Measurements from ENCODE around the gene ADGRA1.

ADGRA1 gene

GRCh38 chr10:133071733-133072132 is 16.0 kb upstream of the ADGRA1 start:
- no peaks in the 10 kb centered on the region for H3K79me1 ChIP-seq (replicated peaks; ENCODE audit: low read length, poor library complexity, severe bottlenecking)
- 79% methylated on average over 11 of the region's 11 CpGs for WGBS
- no peak overlapping the region for H3K4ac ChIP-seq (ENCODE audit: low read depth in 1 of 2, low read length in 2 of 2)
- H2BK120ac ChIP-seq (ENCODE audit: low read depth, low read length) = no peak overlapping the region
- no peak overlapping the region for H3K23ac ChIP-seq (ENCODE audit: low read length in 2 of 2)
- no peak overlapping the region for H3K4me2 ChIP-seq (ENCODE audit: low read length, poor library complexity, severe bottlenecking)
- no peaks in the 10 kb centered on the region for H3K9me3 ChIP-seq (ENCODE audit: control insufficient read depth, low read length)
- H3K14ac ChIP-seq (ENCODE audit: low read length in 2 of 2) = no peak overlapping the region
- H3K9ac ChIP-seq (ENCODE audit: low read length) = no peak overlapping the region
- H2BK12ac ChIP-seq (ENCODE audit: low read length in 2 of 2) = no peak overlapping the region
- H2AK5ac ChIP-seq (ENCODE audit: low read length, severe bottlenecking) = no peak overlapping the region
- no peaks in the 10 kb centered on the region for H3K36me3 ChIP-seq (ENCODE audit: control insufficient read depth in 1 of 2, insufficient read depth in 2 of 2, low read depth in 1 of 2, low read length in 2 of 2)
- no peak overlapping the region for H2BK5ac ChIP-seq (ENCODE audit: low read depth, low read length, poor library complexity, severe bottlenecking)
- H2AFZ ChIP-seq (ENCODE audit: low read depth, low read length) = no peak overlapping the region
- H3K27ac ChIP-seq (ENCODE audit: low read length, poor library complexity, severe bottlenecking) = no peak overlapping the region
- DNase-seq = no peak
- H4K91ac ChIP-seq (ENCODE audit: low read length) = no peak overlapping the region
- H2BK15ac ChIP-seq (ENCODE audit: low read depth, poor library complexity, severe bottlenecking) = no peak overlapping the region
- H3K27me3 ChIP-seq (ENCODE audit: control insufficient read depth in 1 of 2, insufficient read depth in 1 of 2, low read length in 2 of 2) = peaks cover 0 to 32% of the 10 kb centered on the region in 2 experiments
- H3K18ac ChIP-seq (ENCODE audit: low read depth in 1 of 2, low read length in 2 of 2) = no peak overlapping the region
- no peak overlapping the region for H4K8ac ChIP-seq (ENCODE audit: low read length)
- no peak overlapping the region for H3K4me3 ChIP-seq (ENCODE audit: insufficient read depth in 1 of 2, low read depth in 1 of 2, low read length in 2 of 2)
- H3K4me1 ChIP-seq (ENCODE audit: control insufficient read depth, insufficient read depth, low read depth, low read length) = peaks cover 2% of the 10 kb centered on the region

- no peak overlapping the region for H2AFZ ChIP-seq (ENCODE audit: low read depth, low read length)
- H3K18ac ChIP-seq (ENCODE audit: low read depth in 1 of 2, low read length in 2 of 2) = no peak overlapping the region
- WGBS = 57% methylated on average over 19 of the region's 19 CpGs
- H3K9me3 ChIP-seq (ENCODE audit: control insufficient read depth, low read length) = no peaks in the 10 kb centered on the region
- no peak overlapping the region for H2AK5ac ChIP-seq (ENCODE audit: low read length, severe bottlenecking)
- H3K27me3 ChIP-seq (ENCODE audit: control insufficient read depth in 1 of 2, insufficient read depth in 1 of 2, low read length in 2 of 2) = peaks cover 0 to 32% of the 10 kb centered on the region in 2 experiments
- H3K27ac ChIP-seq (ENCODE audit: low read length, poor library complexity, severe bottlenecking) = no peak overlapping the region
- H4K91ac ChIP-seq (ENCODE audit: low read length) = no peak overlapping the region
- H3K36me3 ChIP-seq (ENCODE audit: control insufficient read depth in 1 of 2, insufficient read depth in 2 of 2, low read depth in 1 of 2, low read length in 2 of 2) = no peaks in the 10 kb centered on the region
- no peak overlapping the region for H2BK12ac ChIP-seq (ENCODE audit: low read length in 2 of 2)
- no peak overlapping the region for H3K23ac ChIP-seq (ENCODE audit: low read length in 2 of 2)
- H3K79me1 ChIP-seq (replicated peaks; ENCODE audit: low read length, poor library complexity, severe bottlenecking) = no peaks in the 10 kb centered on the region
- H3K4me3 ChIP-seq (ENCODE audit: insufficient read depth in 1 of 2, low read depth in 1 of 2, low read length in 2 of 2) = no peak overlapping the region
- H3K14ac ChIP-seq (ENCODE audit: low read length in 2 of 2) = no peak overlapping the region
- no peak overlapping the region for H2BK15ac ChIP-seq (ENCODE audit: low read depth, poor library complexity, severe bottlenecking)
- H3K4me2 ChIP-seq (ENCODE audit: low read length, poor library complexity, severe bottlenecking) = no peak overlapping the region
- no peak overlapping the region for H2BK120ac ChIP-seq (ENCODE audit: low read depth, low read length)
- no peak overlapping the region for H2BK5ac ChIP-seq (ENCODE audit: low read depth, low read length, poor library complexity, severe bottlenecking)
- H3K4ac ChIP-seq (ENCODE audit: low read depth in 1 of 2, low read length in 2 of 2) = no peak overlapping the region
- H3K4me1 ChIP-seq (ENCODE audit: control insufficient read depth, insufficient read depth, low read depth, low read length) = peaks cover 2% of the 10 kb centered on the region
- no peak overlapping the region for H3K9ac ChIP-seq (ENCODE audit: low read length)
- no peak for DNase-seq
- H4K8ac ChIP-seq (ENCODE audit: low read length) = no peak overlapping the region
Measured at GRCh38 chr10:133072196-133072595, 15.5 kb upstream of the ADGRA1 start.

GRCh38 chr10:133072720-133073390 is 14.9 kb upstream of the ADGRA1 start:
- Histone ChIP-seq H3K18ac (ENCODE audit: low read depth in 1 of 2, low read length in 2 of 2) (no peak overlapping the region), H2BK15ac (ENCODE audit: low read depth, poor library complexity, severe bottlenecking) (no peak overlapping the region), H3K4me2 (ENCODE audit: low read length, poor library complexity, severe bottlenecking) (no peak overlapping the region), H3K23ac (ENCODE audit: low read length in 2 of 2) (no peak overlapping the region), H3K79me1 (replicated peaks; ENCODE audit: low read length, poor library complexity, severe bottlenecking) (no peaks in the 10 kb centered on the region), H3K4me3 (ENCODE audit: insufficient read depth in 1 of 2, low read depth in 1 of 2, low read length in 2 of 2) (no peak overlapping the region), H3K4ac (ENCODE audit: low read depth in 1 of 2, low read length in 2 of 2) (no peak overlapping the region), H4K91ac (ENCODE audit: low read length) (no peak overlapping the region), H2BK120ac (ENCODE audit: low read depth, low read length) (no peak overlapping the region), H3K4me1 (ENCODE audit: control insufficient read depth, insufficient read depth, low read depth, low read length) (peaks cover 2% of the 10 kb centered on the region), H3K14ac (ENCODE audit: low read length in 2 of 2) (no peak overlapping the region), H2AK5ac (ENCODE audit: low read length, severe bottlenecking) (no peak overlapping the region), H3K9ac (ENCODE audit: low read length) (no peak overlapping the region), H3K27me3 (ENCODE audit: control insufficient read depth in 1 of 2, insufficient read depth in 1 of 2, low read length in 2 of 2) (peaks cover 0 to 27% of the 10 kb centered on the region in 2 experiments), H4K8ac (ENCODE audit: low read length) (no peak overlapping the region), H2AFZ (ENCODE audit: low read depth, low read length) (no peak overlapping the region), H3K9me3 (ENCODE audit: control insufficient read depth, low read length) (no peaks in the 10 kb centered on the region), H2BK5ac (ENCODE audit: low read depth, low read length, poor library complexity, severe bottlenecking) (no peak overlapping the region), H2BK12ac (ENCODE audit: low read length in 2 of 2) (no peak overlapping the region), H3K27ac (ENCODE audit: low read length, poor library complexity, severe bottlenecking) (no peak overlapping the region), H3K36me3 (ENCODE audit: control insufficient read depth in 1 of 2, insufficient read depth in 2 of 2, low read depth in 1 of 2, low read length in 2 of 2) (no peaks in the 10 kb centered on the region)
- no peak for DNase-seq
- WGBS = 90% methylated on average over 34 of the region's 34 CpGs

- no peak for DNase-seq
- Histone ChIP-seq H3K9me3 (ENCODE audit: control insufficient read depth, low read length) (no peaks in the 10 kb centered on the region), H3K23ac (ENCODE audit: low read length in 2 of 2) (no peak overlapping the region), H3K4me2 (ENCODE audit: low read length, poor library complexity, severe bottlenecking) (no peak overlapping the region), H3K36me3 (ENCODE audit: control insufficient read depth in 1 of 2, insufficient read depth in 2 of 2, low read depth in 1 of 2, low read length in 2 of 2) (no peaks in the 10 kb centered on the region), H4K91ac (ENCODE audit: low read length) (no peak overlapping the region), H2BK12ac (ENCODE audit: low read length in 2 of 2) (no peak overlapping the region), H2BK120ac (ENCODE audit: low read depth, low read length) (no peak overlapping the region), H4K8ac (ENCODE audit: low read length) (no peak overlapping the region), H3K4me1 (ENCODE audit: control insufficient read depth, insufficient read depth, low read depth, low read length) (peaks cover 2% of the 10 kb centered on the region), H2BK15ac (ENCODE audit: low read depth, poor library complexity, severe bottlenecking) (no peak overlapping the region), H3K9ac (ENCODE audit: low read length) (no peak overlapping the region), H2AFZ (ENCODE audit: low read depth, low read length) (no peak overlapping the region), H3K14ac (ENCODE audit: low read length in 2 of 2) (no peak overlapping the region), H3K4me3 (ENCODE audit: insufficient read depth in 1 of 2, low read depth in 1 of 2, low read length in 2 of 2) (no peak overlapping the region), H3K27me3 (ENCODE audit: control insufficient read depth in 1 of 2, insufficient read depth in 1 of 2, low read length in 2 of 2) (peaks cover 0 to 27% of the 10 kb centered on the region in 2 experiments), H2AK5ac (ENCODE audit: low read length, severe bottlenecking) (no peak overlapping the region), H3K4ac (ENCODE audit: low read depth in 1 of 2, low read length in 2 of 2) (no peak overlapping the region), H3K79me1 (replicated peaks; ENCODE audit: low read length, poor library complexity, severe bottlenecking) (no peaks in the 10 kb centered on the region), H2BK5ac (ENCODE audit: low read depth, low read length, poor library complexity, severe bottlenecking) (no peak overlapping the region), H3K27ac (ENCODE audit: low read length, poor library complexity, severe bottlenecking) (no peak overlapping the region), H3K18ac (ENCODE audit: low read depth in 1 of 2, low read length in 2 of 2) (no peak overlapping the region)
- WGBS = 88% methylated on average over 25 of the region's 25 CpGs
Measured at GRCh38 chr10:133075346-133076137, 12.2 kb upstream of the ADGRA1 start.

Measured in mesenchymal stem cell (in vitro differentiated cells and primary cell).